Central memory CD4-positive, alpha-beta T cell (primary cell): ENCODE results near the gene KRTAP9-2.
"Not testable (repeated sequence)": the region's sequence is repeated elsewhere in the genome, so short reads cannot be mapped to it uniquely, and the experiment has no call there.

Experiments
- DNase-seq: peaks from one replicate; pipeline ENCODE4 v3.0.0; 2022

Gene KRTAP9-2

DNA sequence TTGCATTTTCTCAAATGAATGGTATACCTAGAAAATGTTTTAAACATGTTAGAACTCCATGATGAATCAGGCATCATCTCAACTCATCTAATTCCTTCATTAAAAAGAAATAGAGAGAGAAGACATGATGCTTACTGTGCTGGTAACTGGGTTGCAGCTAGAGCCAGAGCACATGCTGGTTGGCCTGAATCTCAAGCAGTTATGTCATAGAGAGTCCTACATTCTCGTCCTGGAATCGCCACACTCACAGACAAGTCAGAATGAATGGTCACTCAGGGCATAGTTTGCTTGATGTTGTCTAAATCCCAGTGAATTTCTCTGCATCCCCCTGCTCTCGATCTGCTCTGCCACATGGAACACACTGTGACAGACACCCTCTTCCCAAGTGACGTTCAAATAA is 10.7 kb downstream of the KRTAP9-2 start:
- DNase-seq = not testable (repeated sequence)

DNA sequence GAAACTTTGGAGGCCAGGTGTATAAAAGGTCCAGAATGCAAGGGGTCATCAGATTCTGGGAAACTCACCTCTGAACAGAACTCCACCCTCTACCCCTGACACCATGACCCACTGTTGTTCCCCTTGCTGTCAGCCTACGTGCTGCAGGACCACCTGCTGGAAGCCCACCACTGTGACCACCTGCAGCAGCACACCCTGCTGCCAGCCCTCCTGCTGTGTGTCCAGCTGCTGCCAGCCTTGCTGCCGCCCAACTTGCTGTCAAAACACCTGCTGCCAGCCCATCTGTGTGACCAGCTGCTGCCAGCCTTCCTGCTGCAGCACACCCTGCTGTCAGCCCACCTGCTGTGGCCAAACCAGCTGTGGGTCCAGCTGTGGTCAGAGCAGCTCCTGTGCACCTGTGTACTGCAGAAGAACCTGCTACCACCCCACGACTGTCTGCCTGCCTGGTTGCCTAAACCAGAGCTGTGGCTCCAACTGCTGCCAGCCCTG is 11.5 kb downstream of the KRTAP9-2 start, which contains the start of gene KRTAP9-8:
TSS of gene KRTAP9-8 (plus strand) at position 51 of the 489 bp plus-strand sequence. CDS start at position 104, 53 bp downstream.
- DNase-seq = not testable (repeated sequence)

DNA sequence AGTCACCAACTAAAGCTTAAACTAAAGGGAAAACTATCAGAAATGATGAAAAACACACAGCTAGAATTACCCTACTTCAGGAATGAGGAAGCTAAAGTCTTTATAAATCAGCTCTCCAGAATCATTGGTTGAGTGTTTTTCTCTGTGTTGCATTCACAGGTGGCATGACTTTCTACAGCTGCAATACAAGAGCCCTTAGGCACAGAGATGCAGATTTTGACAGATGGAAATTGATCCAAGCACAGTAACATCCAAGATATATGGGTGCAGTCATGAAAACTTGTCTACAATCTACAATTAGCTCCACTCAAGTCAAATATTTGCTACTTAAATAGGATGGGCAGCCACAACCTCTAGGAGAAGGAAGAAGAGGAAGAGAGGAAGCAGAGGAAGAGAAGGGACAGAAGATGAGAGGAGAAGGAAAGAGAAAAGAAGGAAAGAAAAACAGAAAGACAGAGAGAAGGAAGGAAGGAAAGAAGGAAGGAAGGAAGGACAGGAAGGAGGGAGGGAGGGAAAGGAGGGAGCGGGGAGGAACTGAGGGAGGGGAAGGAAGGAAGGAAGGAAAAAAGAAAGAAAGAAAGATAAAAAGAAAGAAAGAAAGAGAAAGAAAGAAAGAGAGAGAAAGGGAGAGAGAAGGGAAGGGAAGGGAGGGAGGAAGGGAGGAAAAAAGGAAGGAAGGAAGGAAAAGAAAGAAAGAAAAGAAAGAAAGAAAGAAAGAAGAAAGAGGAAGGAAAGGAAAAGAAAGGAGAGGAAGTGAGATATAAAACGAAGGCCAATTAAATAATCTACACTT is 20.7 kb downstream of the KRTAP9-2 start:
- not testable (repeated sequence) for DNase-seq

DNA sequence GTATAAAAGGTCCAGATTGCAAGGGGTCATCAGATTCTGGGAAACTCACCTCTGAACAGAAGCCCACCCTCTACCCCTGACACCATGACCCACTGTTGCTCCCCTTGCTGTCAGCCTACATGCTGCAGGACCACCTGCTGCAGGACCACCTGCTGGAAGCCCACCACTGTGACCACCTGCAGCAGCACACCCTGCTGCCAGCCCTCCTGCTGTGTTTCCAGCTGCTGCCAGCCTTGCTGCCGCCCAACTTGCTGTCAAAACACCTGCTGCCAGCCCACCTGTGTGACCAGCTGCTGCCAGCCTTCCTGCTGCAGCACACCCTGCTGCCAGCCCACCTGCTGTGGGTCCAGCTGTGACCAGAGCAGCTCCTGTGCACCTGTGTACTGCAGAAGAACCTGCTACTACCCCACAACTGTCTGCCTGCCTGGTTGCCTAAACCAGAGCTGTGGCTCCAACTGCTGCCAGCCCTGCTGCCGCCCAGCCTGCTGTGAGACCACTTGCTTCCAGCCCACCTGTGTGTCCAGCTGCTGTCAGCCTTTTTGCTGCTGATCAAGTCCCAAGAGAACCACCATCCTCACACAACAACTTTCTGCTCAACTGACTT is 23.3 kb downstream of the KRTAP9-2 start, which contains the start of gene KRTAP9-4:
TSS of gene KRTAP9-4 (plus strand) at position 51 of the 604 bp plus-strand sequence. CDS start at position 85, 34 bp downstream.
- DNase-seq = not testable (repeated sequence)

DNA sequence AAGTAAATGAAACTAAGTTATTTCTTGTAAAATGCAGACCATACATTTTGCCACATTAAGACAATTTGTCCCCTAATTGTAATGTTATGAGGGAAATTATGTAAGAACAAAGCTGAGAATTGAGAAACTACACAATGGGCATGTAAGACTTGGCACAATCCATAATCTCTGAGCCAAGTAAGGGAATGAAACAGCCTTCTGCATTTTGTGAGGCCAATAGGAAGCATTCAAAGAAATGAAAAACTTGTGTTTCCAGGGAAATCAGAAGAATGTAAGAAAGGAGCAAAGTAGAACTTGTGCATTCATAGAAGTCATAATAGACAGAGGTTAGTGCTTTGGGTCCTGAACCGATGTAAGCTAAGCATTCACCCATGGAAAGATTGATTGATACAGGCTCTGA is 24.8 kb downstream of the KRTAP9-2 start:
- no peak for DNase-seq

GRCh38 chr17:41254861-41255260 is 28.4 kb downstream of the KRTAP9-2 start:
- no peak for DNase-seq

GRCh38 chr17:41255381-41256290 is 29.2 kb downstream of the KRTAP9-2 start, which contains the start of gene KRTAP9-9:
TSS of gene KRTAP9-9 (plus strand) at chr17:41255384.
- DNase-seq = not testable (repeated sequence)

GRCh38 chr17:41256291-41256685 is 29.8 kb downstream of the KRTAP9-2 start:
- no peak for DNase-seq

GRCh38 chr17:41258406-41258805 is 32.0 kb downstream of the KRTAP9-2 start:
- no peak for DNase-seq

DNA sequence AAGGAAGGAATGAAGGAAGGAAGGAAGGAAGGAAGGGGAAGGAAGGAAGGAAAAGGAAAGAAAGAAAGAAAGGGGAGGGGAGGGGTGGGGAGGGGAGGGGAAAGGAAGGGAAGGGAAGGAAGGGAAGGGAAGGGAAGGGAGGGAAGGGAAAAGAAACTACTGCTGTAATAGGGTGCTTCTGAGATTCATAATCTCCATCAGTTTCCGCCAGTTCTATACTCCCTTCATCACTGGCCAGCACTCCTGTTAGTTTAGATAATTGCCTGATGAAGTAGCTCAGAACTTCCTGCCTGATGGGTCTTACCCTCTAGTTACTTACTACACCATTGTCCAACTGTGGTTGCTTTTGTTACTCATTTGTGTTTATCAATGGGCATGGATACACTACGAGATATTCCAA is 36.8 kb downstream of the KRTAP9-2 start:
- no peak for DNase-seq

DNA sequence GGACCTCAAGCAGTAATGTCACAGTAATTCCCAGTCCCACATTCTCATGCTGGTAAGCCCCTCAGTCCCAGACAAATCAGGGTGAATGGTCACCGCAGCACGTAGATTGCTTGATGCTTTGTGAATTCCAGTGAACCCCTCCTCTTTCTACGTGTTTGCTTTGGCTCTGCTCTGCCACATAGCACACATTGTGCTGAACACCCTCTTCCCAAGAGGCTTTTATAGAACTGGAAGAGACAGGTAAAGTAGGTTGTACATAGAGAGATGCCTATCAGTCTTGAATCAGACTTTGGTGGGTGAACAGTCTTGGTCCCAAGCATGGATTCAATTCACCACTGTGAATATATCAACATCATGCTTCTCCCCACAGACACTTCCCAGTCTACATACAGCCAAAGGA is 38.2 kb downstream of the KRTAP9-2 start:
- DNase-seq = no peak

- no peak for DNase-seq
Measured at GRCh38 chr17:41265078-41265477, 38.6 kb downstream of the KRTAP9-2 start, which contains the start of gene KRTAP9-6. TSS of gene KRTAP9-6 (plus strand) at chr17:41265378. CDS start at chr17:41265378, 0 bp downstream.

DNA sequence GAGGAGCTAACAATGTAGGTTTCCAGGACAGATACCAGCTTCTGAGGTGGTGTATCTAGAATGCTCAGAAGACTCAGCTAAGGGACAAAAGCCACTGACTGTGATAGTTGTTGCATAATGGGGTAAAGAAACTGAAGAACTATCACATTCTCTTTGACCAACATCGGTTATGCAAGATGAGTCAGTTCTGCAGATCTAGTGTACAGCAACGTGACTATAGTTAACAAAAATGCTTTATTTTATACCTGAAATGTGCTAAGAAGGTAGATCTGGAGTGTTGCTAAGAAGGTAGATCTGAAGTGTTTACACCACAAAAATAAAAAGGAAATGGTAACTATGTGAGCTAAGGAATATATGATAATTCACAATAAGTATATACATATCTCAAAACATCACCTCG is 41.3 kb downstream of the KRTAP9-2 start:
- no peak for DNase-seq

- DNase-seq = not testable (repeated sequence)
Measured at GRCh38 chr17:41271323-41271722, 44.9 kb downstream of the KRTAP9-2 start.

DNA sequence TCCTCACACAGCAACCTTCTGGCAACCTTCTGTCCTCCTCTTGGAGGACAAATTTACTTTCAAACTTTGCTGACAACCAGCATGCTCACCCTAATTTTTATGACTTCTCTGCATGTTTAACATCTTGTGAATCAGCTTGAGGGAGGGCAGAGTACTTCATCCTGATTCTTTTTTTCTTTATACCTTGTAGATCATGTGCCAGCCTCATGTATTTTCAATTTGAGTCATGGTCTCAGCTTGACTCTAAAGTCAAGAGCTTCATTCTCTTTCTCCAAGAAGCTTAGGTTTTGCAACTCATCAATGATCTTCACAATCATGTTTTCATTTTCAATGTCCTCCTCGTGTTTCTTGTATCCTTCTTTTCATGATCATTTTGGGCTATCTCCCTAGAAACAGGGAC is 45.4 kb downstream of the KRTAP9-2 start:
- no peak for DNase-seq

GRCh38 chr17:41275648-41276190 is 49.3 kb downstream of the KRTAP9-2 start, which contains the start of gene KRTAP9-7:
TSS of gene KRTAP9-7 (plus strand) at chr17:41275698. CDS start at chr17:41275698, 0 bp downstream.
- not testable (repeated sequence) for DNase-seq
